HCT116 (cell line): Measurements from ENCODE around the gene NDUFA8.

ENCODE experiments used
- ATF3 ChIP-seq: IDR thresholded peaks from 2 replicates; pipeline ENCODE4 v1.6.1; 2012
- CTCF ChIP-seq, 3 experiments: fragments of 200-600 bp in 1 of 3; sonication (generic) in 1 of 3; IDR thresholded peaks in 2 of 3; conservative IDR thresholded peaks in 1 of 3; 2 replicates each; pipeline ENCODE4 v1.5.1; 2012 to 2017; ENCODE audit warnings: low read depth in 2 of 3, low read length in 2 of 3, antibody characterized with exemption in 1 of 3, borderline replicate concordance in 1 of 3, control low read depth in 1 of 3, mild to moderate bottlenecking in 1 of 3, mixed read lengths in 1 of 3, mixed run types in 1 of 3, moderate library complexity in 1 of 3; ENCODE audit not compliant: insufficient read depth in 1 of 3
- MAX ChIP-seq: IDR thresholded peaks from 2 replicates; pipeline ENCODE4 v1.6.1; 2012
- YY1 ChIP-seq: IDR thresholded peaks from 2 replicates; pipeline ENCODE4 v1.6.1; 2011; ENCODE audit warnings: low read length, low read depth, moderate library complexity, mild to moderate bottlenecking; ENCODE audit not compliant: insufficient replicate concordance; ENCODE audit errors: extremely low read depth

GRCh38 chr9:122107291-122107805 lies 52.2 kb downstream of the NDUFA8 start:
- no peak for TF ChIP-seq YY1
- no peak for TF ChIP-seq ATF3
- no peak for TF ChIP-seq MAX
- TF ChIP-seq CTCF (IDR thresholded peaks at IDR 0.05 in 2 of 3, conservative IDR thresholded peaks at IDR 0.05 in 1 of 3; ENCODE audit: borderline replicate concordance in 1 of 3, insufficient read depth in 1 of 3, low read depth in 2 of 3, low read length in 2 of 3): no peak
